NT2/D1 (cell line): ENCODE measurements around the gene ARF1.

ENCODE experiments used
- DNase-seq: peaks from one replicate; pipeline ENCODE4 v3.0.0-alpha.2; 2011; ENCODE audit warnings: low read depth, low spot score
- H3K27me3 ChIP-seq: 2 replicates; pipeline ENCODE4 v1.6.0; 2011; ENCODE audit warnings: mild to moderate bottlenecking; ENCODE audit not compliant: insufficient read length, insufficient read depth
- H3K36me3 ChIP-seq: 2 replicates; pipeline ENCODE4 v1.6.1; 2011; ENCODE audit warnings: mild to moderate bottlenecking, low read length, mixed read lengths; ENCODE audit not compliant: insufficient read depth, insufficient read length
- H3K4me1 ChIP-seq: 2 replicates; pipeline ENCODE4 v1.5.1; 2011; ENCODE audit not compliant: insufficient read depth, insufficient read length
- H3K4me3 ChIP-seq: 2 replicates; pipeline ENCODE4 v1.5.1; 2011; ENCODE audit warnings: low read depth; ENCODE audit not compliant: insufficient read length
- H3K9ac ChIP-seq: 2 replicates; pipeline ENCODE4 v1.6.0; 2011; ENCODE audit warnings: low read depth; ENCODE audit not compliant: insufficient read length
- H3K9me3 ChIP-seq: 2 replicates; pipeline ENCODE4 v1.5.1; 2011; ENCODE audit warnings: mild to moderate bottlenecking, low read length; ENCODE audit not compliant: insufficient read depth
- SUZ12 ChIP-seq: IDR thresholded peaks from 2 replicates; pipeline ENCODE4 v1.6.1; 2011; ENCODE audit not compliant: insufficient read length, insufficient read depth; ENCODE audit errors: extremely low read depth
- YY1 ChIP-seq: IDR thresholded peaks from 2 replicates; pipeline ENCODE4 v1.6.1; 2011; ENCODE audit not compliant: insufficient read length, insufficient read depth
- ZNF274 ChIP-seq: IDR thresholded peaks from 2 replicates; pipeline ENCODE4 v1.6.1; 2011; ENCODE audit warnings: mild to moderate bottlenecking, low read depth, low read length

Gene ARF1

GRCh38 chr1:228066416-228066815 lies 16.1 kb upstream of the ARF1 start:
- TF ChIP-seq ZNF274: no peak
- no peak for TF ChIP-seq SUZ12
- no peak for TF ChIP-seq YY1
- Histone ChIP-seq H3K4me1 (peaks cover 34% of the 10 kb centered on the region), H3K27me3 (peaks cover 66% of the 10 kb centered on the region), H3K4me3 (no peak overlapping the region), H3K36me3 (no peaks in the 10 kb centered on the region), H3K9me3 (no peaks in the 10 kb centered on the region), H3K9ac (no peak overlapping the region)
- DNase-seq: no peak

- DNase-seq: no peak
- H3K27me3 ChIP-seq: peaks cover 67% of the 10 kb centered on the region
These were observed 15.4 kb upstream of the ARF1 start for GRCh38 chr1:228066891-228067654.

GRCh38 chr1:228068359-228068758 lies 14.1 kb upstream of the ARF1 start:
- DNase-seq: no peak
- H3K9me3 ChIP-seq: no peaks in the 10 kb centered on the region
- TF ChIP-seq ZNF274 (no peak), SUZ12 (no peak), YY1 (no peak)
- H3K9ac ChIP-seq: no peak overlapping the region
- H3K36me3 ChIP-seq: no peaks in the 10 kb centered on the region
- peaks cover 27% of the 10 kb centered on the region for H3K4me1 ChIP-seq
- peaks cover 70% of the 10 kb centered on the region for H3K27me3 ChIP-seq
- H3K4me3 ChIP-seq: no peak overlapping the region

More at GRCh38 chr1:228066891-228067654, 15.4 kb upstream of the ARF1 start:
- TF ChIP-seq SUZ12 (no peak), ZNF274 (no peak), YY1 (no peak)
- Histone ChIP-seq H3K36me3 (no peaks in the 10 kb centered on the region), H3K4me1 (peaks cover 31% of the 10 kb centered on the region), H3K4me3 (no peak overlapping the region), H3K9me3 (no peaks in the 10 kb centered on the region), H3K9ac (no peak overlapping the region)

GRCh38 chr1:228070173-228070572 lies 12.3 kb upstream of the ARF1 start:
- H3K4me3 ChIP-seq: no peak overlapping the region
- no peak for DNase-seq
- H3K9me3 ChIP-seq: no peaks in the 10 kb centered on the region
- H3K9ac ChIP-seq: no peak overlapping the region
- H3K36me3 ChIP-seq: no peaks in the 10 kb centered on the region
- TF ChIP-seq SUZ12 (no peak), YY1 (no peak), ZNF274 (no peak)
- peaks cover 70% of the 10 kb centered on the region for H3K27me3 ChIP-seq
- peaks cover 23% of the 10 kb centered on the region for H3K4me1 ChIP-seq

GRCh38 chr1:228070851-228071250 lies 11.7 kb upstream of the ARF1 start:
- H3K4me3 ChIP-seq: no peak overlapping the region
- H3K9me3 ChIP-seq: no peaks in the 10 kb centered on the region
- H3K27me3 ChIP-seq: peaks cover 66% of the 10 kb centered on the region
- no peaks in the 10 kb centered on the region for H3K36me3 ChIP-seq
- peaks cover 24% of the 10 kb centered on the region for H3K4me1 ChIP-seq
- H3K9ac ChIP-seq: no peak overlapping the region
- DNase-seq: no peak
- TF ChIP-seq ZNF274 (no peak), YY1 (no peak), SUZ12 (no peak)

GRCh38 chr1:228071839-228072657 lies 10.5 kb upstream of the ARF1 start:
- H3K36me3 ChIP-seq: no peaks in the 10 kb centered on the region
- DNase-seq: no peak
- TF ChIP-seq ZNF274: no peak
- no peak for TF ChIP-seq SUZ12
- TF ChIP-seq YY1: no peak
- peaks cover 16% of the 10 kb centered on the region for H3K4me1 ChIP-seq
- H3K4me3 ChIP-seq: no peak overlapping the region
- no peak overlapping the region for H3K9ac ChIP-seq
- peaks cover 57% of the 10 kb centered on the region for H3K27me3 ChIP-seq
- H3K9me3 ChIP-seq: no peaks in the 10 kb centered on the region

GRCh38 chr1:228072658-228073043 lies 9.9 kb upstream of the ARF1 start:
- DNase-seq: no peak

More at GRCh38 chr1:228072658-228073043, 9.9 kb upstream of the ARF1 start:
- H3K9me3 ChIP-seq: no peaks in the 10 kb centered on the region
- H3K4me1 ChIP-seq: peaks cover 16% of the 10 kb centered on the region
- H3K4me3 ChIP-seq: no peak overlapping the region
- H3K9ac ChIP-seq: no peak overlapping the region
- no peaks in the 10 kb centered on the region for H3K36me3 ChIP-seq
- H3K27me3 ChIP-seq: peaks cover 51% of the 10 kb centered on the region
- TF ChIP-seq SUZ12: no peak
- no peak for TF ChIP-seq ZNF274
- no peak for TF ChIP-seq YY1
